Dermis microvascular lymphatic vessel endothelial cell (primary cell): ENCODE measurements around the gene EML5. TPM values are rescaled to one million over a fixed set of nuclear protein-coding genes. Genes with fewer than 3 reads are reported as not detected.

Experiments used
- DNase-seq, 2 donors: peaks; one replicate each; pipeline versions ENCODE4 v3.0.0 to v3.0.0-alpha.2; 2010; ENCODE audit warnings: low read depth in 2 of 2
- total RNA-seq: library from RNA; depleted of rRNA; stranded (reverse); fragments of >200 nt; gene quantifications from 2 replicates; pipeline ENCODE4 v1.2.1, GENCODE V29; 2014

The EML5 gene
- total RNA-seq, 1 donor from 2014 or later: 0.13 TPM

DNA sequence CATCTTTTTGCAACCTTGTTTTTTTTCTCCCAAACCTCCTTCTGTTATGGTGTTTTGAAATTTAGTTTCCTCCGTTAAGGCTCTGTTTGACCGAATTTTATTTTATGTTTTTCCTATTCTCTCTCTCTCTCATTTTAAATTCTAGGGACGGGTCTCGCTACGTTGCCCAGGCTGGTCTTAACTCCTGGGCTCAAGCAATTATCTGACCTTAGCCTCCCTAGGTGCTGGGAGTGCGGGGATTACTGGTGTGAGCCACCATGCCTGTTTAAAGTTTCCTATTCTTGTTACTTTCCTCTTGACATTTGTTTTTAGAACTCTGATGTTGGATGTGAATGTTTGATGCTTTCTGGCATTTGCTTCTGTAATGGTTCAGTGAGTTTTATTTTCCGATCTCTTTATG is 228.9 kb downstream of the EML5 start:
- no peak for DNase-seq

DNA sequence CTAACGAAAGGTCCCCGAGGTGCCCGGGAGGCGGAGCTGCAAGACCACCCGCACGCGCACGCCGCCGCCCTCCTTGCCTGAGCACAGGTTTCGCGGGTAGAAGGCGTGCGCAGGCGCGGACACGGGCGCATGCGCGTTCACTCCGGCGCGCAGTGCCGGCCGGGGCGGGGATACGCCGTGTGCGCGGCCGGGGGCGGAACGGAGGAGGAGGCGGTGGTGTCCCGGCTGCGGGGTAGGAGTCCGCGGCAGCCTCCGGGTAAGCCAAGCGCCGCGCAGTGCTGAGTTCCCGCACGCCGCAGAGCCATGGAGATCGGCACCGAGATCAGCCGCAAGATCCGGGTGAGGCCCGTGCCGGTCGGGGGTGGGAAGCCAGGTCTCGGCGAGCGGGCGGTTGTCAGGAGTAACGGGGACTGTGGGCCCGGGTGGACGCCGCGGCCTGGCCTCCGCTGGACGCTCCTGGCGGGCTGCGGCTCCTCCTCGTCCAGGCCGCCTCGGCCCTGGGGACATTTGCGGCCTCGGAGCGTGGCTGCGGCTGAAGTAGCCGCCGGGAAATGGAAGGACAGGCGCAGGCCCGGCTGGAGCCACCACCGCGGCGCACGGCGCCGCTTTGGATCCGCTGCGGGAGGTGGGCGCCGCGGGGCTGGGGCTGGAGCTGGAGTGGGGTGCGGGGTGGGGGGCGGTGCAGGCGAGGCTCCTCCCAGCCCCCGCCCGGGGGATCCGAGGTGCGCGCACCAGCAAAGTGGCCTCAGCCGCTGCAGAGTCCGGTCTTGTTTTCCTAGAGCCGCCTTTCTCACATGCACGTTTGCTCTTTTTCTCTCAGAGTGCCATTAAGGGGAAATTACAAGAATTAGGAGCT is 229.7 kb downstream of the EML5 start, which contains the start of gene ZC3H14:
Gene ZC3H14 (plus strand): TSS at position 207 of the 856 bp plus-strand sequence. CDS start 97 bp downstream, at position 304.
- DNase-seq: peak; percentile 67 to 88

DNA sequence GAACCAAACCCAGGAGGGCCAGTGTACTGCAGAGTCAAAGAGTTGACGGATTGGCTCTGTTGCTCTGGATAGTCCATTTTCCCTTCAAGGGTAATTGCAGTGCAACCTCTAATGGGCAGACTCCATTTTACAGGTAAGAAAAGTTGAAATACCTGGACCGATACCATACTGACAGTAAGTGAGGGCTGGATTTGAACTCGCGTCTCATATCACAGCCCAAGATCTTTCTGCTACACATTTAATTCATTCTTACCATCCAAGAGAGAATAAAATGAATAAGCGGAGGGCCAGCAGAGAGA is 230.3 kb downstream of the EML5 start:
- no peak for DNase-seq

Other genes starting within 250 kb of the EML5 start
- gene PTPN21, start 237.9 kb downstream of the EML5 start, total RNA-seq: 3.1 and 6.4 TPM in 2 replicates
- 44.3 and 54.9 TPM in 2 replicates for gene ZC3H14, start 229.9 kb downstream of the EML5 start, total RNA-seq
- 9.6 and 11.8 TPM in 2 replicates for gene TTC8, start 31.7 kb upstream of the EML5 start, total RNA-seq